ENCODE measurements around the gene TREX2. TPM values are rescaled to one million over a fixed set of nuclear protein-coding genes. Genes with fewer than 3 reads are reported as not detected.

The TREX2 gene
- total and polyA plus RNA-seq, 8 donors = 0.55 to 1.4 (median 0.92) TPM

DNA sequence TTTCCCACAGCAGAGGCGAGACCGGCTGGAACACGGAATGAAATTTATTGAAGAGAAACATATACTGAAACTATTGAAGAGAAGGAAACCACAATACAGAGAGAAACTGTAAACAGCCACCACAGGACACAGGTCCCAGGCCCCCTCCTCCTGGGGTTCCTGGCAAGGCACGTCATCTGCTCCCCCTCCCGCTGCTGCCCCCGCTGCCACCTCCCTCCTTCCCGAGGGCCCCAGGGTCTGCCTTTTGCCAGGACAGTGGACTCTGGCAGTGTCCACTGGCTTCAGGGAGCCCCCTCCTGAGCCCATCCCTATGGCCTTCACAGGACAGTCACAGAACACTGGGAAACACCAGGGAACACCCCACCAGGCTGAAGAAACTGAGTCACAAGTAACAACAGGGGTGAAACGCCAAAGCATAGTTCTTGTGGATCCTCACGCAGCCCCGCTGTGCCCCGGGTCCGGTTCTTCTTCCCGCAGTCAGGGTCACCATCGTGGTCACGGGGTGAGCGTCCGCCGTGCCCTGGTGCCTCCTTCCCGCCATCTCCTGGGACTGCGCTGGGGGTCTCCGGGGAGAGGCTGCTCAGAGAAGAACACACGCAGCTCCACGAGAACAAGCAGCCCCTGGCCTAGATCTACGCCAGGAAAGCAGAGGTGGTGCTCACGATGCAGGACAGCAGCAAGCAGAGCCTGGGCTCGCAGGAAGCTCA lies 50.1 kb downstream of the TREX2 start:
- DNase-seq (no peak), ATAC-seq (no peak)
- Histone ChIP-seq H3K27me3 (peaks cover 0 to 6% of the 10 kb centered on the region in 2 donors), H3K4me1 (no peaks in the 10 kb centered on the region), H3K36me3 (no peaks in the 10 kb centered on the region), H3K9me3 (no peaks in the 10 kb centered on the region), H3K27ac (no peak overlapping the region), H3K4me3 (no peak overlapping the region)
- intact Hi-C loops (cut with DNase I) = no loop called here
- TF ChIP-seq, protein P1, sequence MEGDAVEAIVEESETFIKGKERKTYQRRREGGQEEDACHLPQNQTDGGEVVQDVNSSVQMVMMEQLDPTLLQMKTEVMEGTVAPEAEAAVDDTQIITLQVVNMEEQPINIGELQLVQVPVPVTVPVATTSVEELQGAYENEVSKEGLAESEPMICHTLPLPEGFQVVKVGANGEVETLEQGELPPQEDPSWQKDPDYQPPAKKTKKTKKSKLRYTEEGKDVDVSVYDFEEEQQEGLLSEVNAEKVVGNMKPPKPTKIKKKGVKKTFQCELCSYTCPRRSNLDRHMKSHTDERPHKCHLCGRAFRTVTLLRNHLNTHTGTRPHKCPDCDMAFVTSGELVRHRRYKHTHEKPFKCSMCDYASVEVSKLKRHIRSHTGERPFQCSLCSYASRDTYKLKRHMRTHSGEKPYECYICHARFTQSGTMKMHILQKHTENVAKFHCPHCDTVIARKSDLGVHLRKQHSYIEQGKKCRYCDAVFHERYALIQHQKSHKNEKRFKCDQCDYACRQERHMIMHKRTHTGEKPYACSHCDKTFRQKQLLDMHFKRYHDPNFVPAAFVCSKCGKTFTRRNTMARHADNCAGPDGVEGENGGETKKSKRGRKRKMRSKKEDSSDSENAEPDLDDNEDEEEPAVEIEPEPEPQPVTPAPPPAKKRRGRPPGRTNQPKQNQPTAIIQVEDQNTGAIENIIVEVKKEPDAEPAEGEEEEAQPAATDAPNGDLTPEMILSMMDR (IDR thresholded peaks at IDR 0.05) = no peak

DNA sequence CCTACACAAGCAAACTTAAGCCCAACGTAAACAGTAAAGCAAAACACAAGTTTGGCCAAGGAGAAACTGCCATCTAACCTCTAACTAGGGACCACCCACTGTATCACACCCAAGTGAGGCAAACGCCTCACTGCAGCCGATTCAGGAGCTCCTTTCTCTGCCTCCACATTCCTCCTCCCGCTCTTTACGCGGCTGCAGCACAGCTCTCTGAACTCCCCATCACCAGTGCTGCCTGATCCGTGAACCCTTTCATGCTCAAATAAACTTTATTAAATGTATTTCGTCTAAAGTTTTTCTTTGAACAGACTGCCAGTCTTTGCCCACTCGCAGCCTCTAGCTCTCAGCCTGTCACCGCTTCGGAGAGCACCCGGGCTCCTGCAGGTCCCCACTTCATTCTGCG lies 51.2 kb downstream of the TREX2 start:
- intact Hi-C loops (cut with DNase I) = no loop called here
- ATAC-seq = no peak

More for the DNA sequence above, 51.2 kb downstream of the TREX2 start:
- no peaks in the 10 kb centered on the region for H3K9me3 ChIP-seq
- H3K4me1 ChIP-seq = no peaks in the 10 kb centered on the region
- no peak for DNase-seq
- no peak overlapping the region for H3K27ac ChIP-seq
- H3K27me3 ChIP-seq = peaks cover 0 to 6% of the 10 kb centered on the region in 2 donors
- H3K4me3 ChIP-seq = no peak overlapping the region
- no peaks in the 10 kb centered on the region for H3K36me3 ChIP-seq
- TF ChIP-seq, protein P1 (IDR thresholded peaks at IDR 0.05) = no peak

Other genes with a start within 250 kb of the TREX2 start
- not detected for gene PNMA6F, start 124.3 kb downstream of the TREX2 start, total RNA-seq
- gene PNMA6F, start 124.3 kb downstream of the TREX2 start, polyA plus RNA-seq (ENCODE audit: insufficient read length in 6 of 6) = not detected
- 10 to 100 TPM in 1 of 2 donors, 1 to 10 TPM in 1; 7.6 to 11.0 TPM for gene ZNF275, start 111.9 kb downstream of the TREX2 start, total RNA-seq
- gene ZNF275, start 111.9 kb downstream of the TREX2 start, polyA plus RNA-seq (ENCODE audit: insufficient read length in 6 of 6) = 10 to 100 TPM; 14.6 to 18.6 (median 16.1) TPM
- not detected for gene PNMA6E, start 44.7 kb downstream of the TREX2 start, total RNA-seq
- gene PNMA6E, start 44.7 kb downstream of the TREX2 start, polyA plus RNA-seq (ENCODE audit: insufficient read length in 6 of 6) = not detected
- 1 to 10 TPM; 2.8 to 2.9 TPM for gene ZFP92, start 34.6 kb downstream of the TREX2 start, total RNA-seq
- gene ZFP92, start 34.6 kb downstream of the TREX2 start, polyA plus RNA-seq (ENCODE audit: insufficient read length in 6 of 6) = 1 to 10 TPM in 5 of 6 donors, under 1 TPM in 1; 0.98 to 1.3 (median 1.2) TPM
- 10 to 100 TPM; 20.1 to 28.0 TPM for gene HAUS7, start 24.5 kb upstream of the TREX2 start, total RNA-seq
- 10 to 100 TPM; 31.7 to 42.4 (median 36.0) TPM for gene HAUS7, start 24.5 kb upstream of the TREX2 start, polyA plus RNA-seq (ENCODE audit: insufficient read length in 6 of 6)
- 100 to 1,000 TPM; 200 to 492 TPM for gene BGN, start 48.9 kb upstream of the TREX2 start, total RNA-seq
- gene BGN, start 48.9 kb upstream of the TREX2 start, polyA plus RNA-seq (ENCODE audit: insufficient read length in 6 of 6) = 100 to 1,000 TPM; 175 to 233 (median 201) TPM
- not detected for gene ATP2B3, start 71.6 kb upstream of the TREX2 start, total RNA-seq
- under 1 TPM; 0.10 to 0.33 (median 0.19) TPM for gene ATP2B3, start 71.6 kb upstream of the TREX2 start, polyA plus RNA-seq (ENCODE audit: insufficient read length in 6 of 6)
- 10 to 100 TPM; 17.1 to 18.7 TPM for gene CCNQ, start 153.1 kb upstream of the TREX2 start, total RNA-seq
- gene CCNQ, start 153.1 kb upstream of the TREX2 start, polyA plus RNA-seq (ENCODE audit: insufficient read length in 6 of 6) = 10 to 100 TPM; 10.8 to 15.5 (median 12.5) TPM
- gene DUSP9, start 201.1 kb upstream of the TREX2 start, total RNA-seq = under 1 TPM in 1 of 2 donors, not detected in 1; 0.16 TPM
- under 1 TPM; 0.10 to 0.56 (median 0.30) TPM for gene DUSP9, start 201.1 kb upstream of the TREX2 start, polyA plus RNA-seq (ENCODE audit: insufficient read length in 6 of 6)
- gene PNCK, start 227.8 kb upstream of the TREX2 start, total RNA-seq = 1 to 10 TPM in 1 of 2 donors, not detected in 1; 1.1 TPM
- 1 to 10 TPM in 1 of 6 donors, under 1 TPM in 5; 0.34 to 1.4 (median 0.56) TPM for gene PNCK, start 227.8 kb upstream of the TREX2 start, polyA plus RNA-seq (ENCODE audit: insufficient read length in 6 of 6)
- gene SLC6A8, start 241.9 kb upstream of the TREX2 start, total RNA-seq = 10 to 100 TPM; 10.5 to 11.2 TPM
- gene SLC6A8, start 241.9 kb upstream of the TREX2 start, polyA plus RNA-seq (ENCODE audit: insufficient read length in 6 of 6) = 10 to 100 TPM in 2 of 6 donors, 1 to 10 TPM in 4; 6.8 to 12.1 (median 9.5) TPM

All from left lung (tissue), 10 donors.